DND-41 (cell line): Measurements from ENCODE around the gene RIOK2.

ENCODE experiments used
- EZH2 ChIP-seq: IDR thresholded peaks from 3 replicates; pipeline ENCODE4 v1.6.1; 2012; ENCODE audit warnings: borderline replicate concordance, low read depth, mild to moderate bottlenecking, moderate library complexity, low read length, inconsistent platforms; ENCODE audit not compliant: severe bottlenecking
- TF ChIP-seq, protein P1 (sequence below): IDR thresholded peaks from 2 replicates; pipeline ENCODE4 v1.5.1; 2012; ENCODE audit warnings: borderline replicate concordance, low read length, moderate library complexity, mild to moderate bottlenecking; ENCODE audit not compliant: poor library complexity, severe bottlenecking; ENCODE audit errors: extremely low read depth

DNA sequence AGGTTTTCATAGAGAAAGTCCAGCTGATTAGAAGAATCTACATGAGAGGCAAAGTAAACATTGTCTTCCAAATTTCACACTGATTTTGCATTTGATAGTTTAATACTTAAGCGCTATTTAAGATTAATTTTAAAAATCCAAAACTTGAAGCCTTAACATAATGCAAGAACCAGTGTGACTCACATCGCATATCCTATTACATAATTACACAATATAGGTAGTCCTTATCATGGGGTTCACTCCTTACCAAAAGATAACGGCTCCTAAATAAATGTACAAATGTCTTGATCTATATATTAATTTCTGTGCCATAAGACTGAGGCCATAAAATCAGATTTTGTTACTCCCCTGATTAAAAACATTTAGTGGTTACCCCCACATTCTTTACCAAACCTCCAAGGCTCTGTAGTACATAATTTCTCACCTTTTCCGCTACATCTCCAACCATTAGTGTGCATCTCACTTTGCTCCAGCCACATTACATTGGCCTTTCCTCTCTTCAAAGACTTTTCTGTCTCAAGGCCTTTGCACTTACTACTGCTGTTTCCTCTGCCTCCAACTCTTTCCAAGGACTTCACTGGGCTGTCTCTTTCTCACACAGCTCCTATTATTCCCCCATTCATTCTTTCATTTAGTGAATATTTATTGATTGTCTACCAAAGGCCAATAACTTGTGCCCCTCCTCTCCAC is 1.0 kb downstream of the RIOK2 start:
- TF ChIP-seq, protein P1, sequence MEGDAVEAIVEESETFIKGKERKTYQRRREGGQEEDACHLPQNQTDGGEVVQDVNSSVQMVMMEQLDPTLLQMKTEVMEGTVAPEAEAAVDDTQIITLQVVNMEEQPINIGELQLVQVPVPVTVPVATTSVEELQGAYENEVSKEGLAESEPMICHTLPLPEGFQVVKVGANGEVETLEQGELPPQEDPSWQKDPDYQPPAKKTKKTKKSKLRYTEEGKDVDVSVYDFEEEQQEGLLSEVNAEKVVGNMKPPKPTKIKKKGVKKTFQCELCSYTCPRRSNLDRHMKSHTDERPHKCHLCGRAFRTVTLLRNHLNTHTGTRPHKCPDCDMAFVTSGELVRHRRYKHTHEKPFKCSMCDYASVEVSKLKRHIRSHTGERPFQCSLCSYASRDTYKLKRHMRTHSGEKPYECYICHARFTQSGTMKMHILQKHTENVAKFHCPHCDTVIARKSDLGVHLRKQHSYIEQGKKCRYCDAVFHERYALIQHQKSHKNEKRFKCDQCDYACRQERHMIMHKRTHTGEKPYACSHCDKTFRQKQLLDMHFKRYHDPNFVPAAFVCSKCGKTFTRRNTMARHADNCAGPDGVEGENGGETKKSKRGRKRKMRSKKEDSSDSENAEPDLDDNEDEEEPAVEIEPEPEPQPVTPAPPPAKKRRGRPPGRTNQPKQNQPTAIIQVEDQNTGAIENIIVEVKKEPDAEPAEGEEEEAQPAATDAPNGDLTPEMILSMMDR, result no peak
- TF ChIP-seq EZH2, result no peak
